ENCODE results near the gene PTPN6.

PTPN6 gene

DNA sequence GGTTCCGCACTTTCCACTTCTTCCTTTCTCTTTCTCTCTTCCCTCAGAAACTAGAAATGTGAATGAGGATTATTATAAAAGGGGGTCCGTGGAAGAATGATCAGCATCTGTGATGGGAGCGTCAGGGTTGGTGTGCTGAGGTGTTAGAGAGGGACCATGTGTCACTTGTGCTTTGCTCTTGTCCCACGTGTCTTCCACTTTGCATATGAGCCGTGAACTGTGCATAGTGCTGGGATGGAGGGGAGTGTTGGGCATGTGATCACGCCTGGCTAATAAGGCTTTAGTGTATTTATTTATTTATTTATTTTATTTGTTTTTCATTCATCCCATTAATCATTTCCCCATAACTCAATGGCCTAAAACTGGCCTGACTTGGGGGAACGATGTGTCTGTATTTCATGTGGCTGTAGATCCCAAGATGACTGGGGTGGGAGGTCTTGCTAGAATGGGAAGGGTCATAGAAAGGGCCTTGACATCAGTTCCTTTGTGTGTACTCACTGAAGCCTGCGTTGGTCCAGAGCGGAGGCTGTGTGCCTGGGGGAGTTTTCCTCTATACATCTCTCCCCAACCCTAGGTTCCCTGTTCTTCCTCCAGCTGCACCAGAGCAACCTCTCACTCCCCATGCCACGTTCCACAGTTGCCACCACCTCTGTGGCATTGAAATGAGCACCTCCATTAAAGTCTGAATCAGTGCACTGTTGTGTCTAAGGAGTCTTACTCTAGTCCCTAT, 28.0 kb upstream of the PTPN6 start:
- Histone ChIP-seq H3K27me3 (ENCODE audit: insufficient read depth, poor library complexity, severe bottlenecking) (no peaks in the 10 kb centered on the region), H3K4me3 (replicated peaks; ENCODE audit: insufficient read depth, low read length) (no peak overlapping the region), H3K27ac (replicated peaks) (no peak overlapping the region)
- TF ChIP-seq, protein P1, sequence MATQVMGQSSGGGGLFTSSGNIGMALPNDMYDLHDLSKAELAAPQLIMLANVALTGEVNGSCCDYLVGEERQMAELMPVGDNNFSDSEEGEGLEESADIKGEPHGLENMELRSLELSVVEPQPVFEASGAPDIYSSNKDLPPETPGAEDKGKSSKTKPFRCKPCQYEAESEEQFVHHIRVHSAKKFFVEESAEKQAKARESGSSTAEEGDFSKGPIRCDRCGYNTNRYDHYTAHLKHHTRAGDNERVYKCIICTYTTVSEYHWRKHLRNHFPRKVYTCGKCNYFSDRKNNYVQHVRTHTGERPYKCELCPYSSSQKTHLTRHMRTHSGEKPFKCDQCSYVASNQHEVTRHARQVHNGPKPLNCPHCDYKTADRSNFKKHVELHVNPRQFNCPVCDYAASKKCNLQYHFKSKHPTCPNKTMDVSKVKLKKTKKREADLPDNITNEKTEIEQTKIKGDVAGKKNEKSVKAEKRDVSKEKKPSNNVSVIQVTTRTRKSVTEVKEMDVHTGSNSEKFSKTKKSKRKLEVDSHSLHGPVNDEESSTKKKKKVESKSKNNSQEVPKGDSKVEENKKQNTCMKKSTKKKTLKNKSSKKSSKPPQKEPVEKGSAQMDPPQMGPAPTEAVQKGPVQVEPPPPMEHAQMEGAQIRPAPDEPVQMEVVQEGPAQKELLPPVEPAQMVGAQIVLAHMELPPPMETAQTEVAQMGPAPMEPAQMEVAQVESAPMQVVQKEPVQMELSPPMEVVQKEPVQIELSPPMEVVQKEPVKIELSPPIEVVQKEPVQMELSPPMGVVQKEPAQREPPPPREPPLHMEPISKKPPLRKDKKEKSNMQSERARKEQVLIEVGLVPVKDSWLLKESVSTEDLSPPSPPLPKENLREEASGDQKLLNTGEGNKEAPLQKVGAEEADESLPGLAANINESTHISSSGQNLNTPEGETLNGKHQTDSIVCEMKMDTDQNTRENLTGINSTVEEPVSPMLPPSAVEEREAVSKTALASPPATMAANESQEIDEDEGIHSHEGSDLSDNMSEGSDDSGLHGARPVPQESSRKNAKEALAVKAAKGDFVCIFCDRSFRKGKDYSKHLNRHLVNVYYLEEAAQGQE (IDR thresholded peaks at IDR 0.05; ENCODE audit: insufficient replicate concordance, low read depth): no peak
- TF ChIP-seq SPI1 (IDR thresholded peaks at IDR 0.05; ENCODE audit: borderline replicate concordance, low read depth) (no peak), GABPA (IDR thresholded peaks at IDR 0.05; ENCODE audit: low read depth) (no peak), POLR2AphosphoS5 (IDR thresholded peaks at IDR 0.05; ENCODE audit: low read depth) (no peak)
- TF ChIP-seq, protein P2, sequence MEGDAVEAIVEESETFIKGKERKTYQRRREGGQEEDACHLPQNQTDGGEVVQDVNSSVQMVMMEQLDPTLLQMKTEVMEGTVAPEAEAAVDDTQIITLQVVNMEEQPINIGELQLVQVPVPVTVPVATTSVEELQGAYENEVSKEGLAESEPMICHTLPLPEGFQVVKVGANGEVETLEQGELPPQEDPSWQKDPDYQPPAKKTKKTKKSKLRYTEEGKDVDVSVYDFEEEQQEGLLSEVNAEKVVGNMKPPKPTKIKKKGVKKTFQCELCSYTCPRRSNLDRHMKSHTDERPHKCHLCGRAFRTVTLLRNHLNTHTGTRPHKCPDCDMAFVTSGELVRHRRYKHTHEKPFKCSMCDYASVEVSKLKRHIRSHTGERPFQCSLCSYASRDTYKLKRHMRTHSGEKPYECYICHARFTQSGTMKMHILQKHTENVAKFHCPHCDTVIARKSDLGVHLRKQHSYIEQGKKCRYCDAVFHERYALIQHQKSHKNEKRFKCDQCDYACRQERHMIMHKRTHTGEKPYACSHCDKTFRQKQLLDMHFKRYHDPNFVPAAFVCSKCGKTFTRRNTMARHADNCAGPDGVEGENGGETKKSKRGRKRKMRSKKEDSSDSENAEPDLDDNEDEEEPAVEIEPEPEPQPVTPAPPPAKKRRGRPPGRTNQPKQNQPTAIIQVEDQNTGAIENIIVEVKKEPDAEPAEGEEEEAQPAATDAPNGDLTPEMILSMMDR (IDR thresholded peaks at IDR 0.05; ENCODE audit: insufficient read depth, low read length): no peak
- DNase-seq (ENCODE audit: low read depth in 1 of 2, low spot score in 1 of 2): no peak

DNA sequence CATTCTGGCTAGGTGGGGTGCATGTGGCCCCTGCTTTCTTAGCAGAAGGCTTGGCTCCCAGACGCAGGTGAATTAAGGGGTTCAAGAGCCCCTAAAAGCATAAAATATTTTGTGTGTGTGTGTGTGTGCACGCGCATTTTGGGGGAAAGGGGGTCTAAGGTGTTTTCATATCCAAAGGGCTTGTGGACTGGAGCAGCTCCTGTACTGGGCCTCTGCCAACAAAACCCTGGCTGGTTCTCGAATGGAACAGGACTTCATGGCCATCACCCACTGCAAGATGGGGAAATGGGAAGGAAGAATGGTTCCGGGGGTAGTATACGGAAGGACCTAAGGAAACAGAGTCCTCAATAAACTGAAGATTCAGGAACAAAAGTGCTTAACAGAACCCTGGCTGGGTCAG, 27.3 kb upstream of the PTPN6 start:
- Histone ChIP-seq H3K27ac (replicated peaks) (no peak overlapping the region), H3K27me3 (ENCODE audit: insufficient read depth, poor library complexity, severe bottlenecking) (no peaks in the 10 kb centered on the region), H3K4me3 (replicated peaks; ENCODE audit: insufficient read depth, low read length) (no peak overlapping the region)
- no peak for DNase-seq (ENCODE audit: low read depth in 1 of 2, low spot score in 1 of 2)
- TF ChIP-seq, protein P2 (IDR thresholded peaks at IDR 0.05; ENCODE audit: insufficient read depth, low read length): no peak

DNA sequence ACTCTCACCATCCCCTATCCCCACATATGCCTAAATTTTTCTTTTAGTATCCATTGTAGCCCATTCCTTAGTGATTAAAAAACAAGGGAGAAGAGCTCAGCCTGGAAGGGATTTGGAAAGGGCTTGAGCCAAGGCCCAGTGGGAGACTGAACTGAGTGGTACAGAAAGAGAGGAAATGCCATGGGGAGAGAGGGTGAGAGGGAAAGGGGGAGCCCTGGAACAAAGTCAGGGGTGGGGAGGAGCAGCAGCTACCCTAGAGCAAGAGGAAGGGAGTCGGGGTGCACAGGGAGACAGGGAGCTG, 26.0 kb upstream of the PTPN6 start:
- Histone ChIP-seq H3K27me3 (ENCODE audit: insufficient read depth, poor library complexity, severe bottlenecking) (no peaks in the 10 kb centered on the region), H3K27ac (replicated peaks) (no peak overlapping the region), H3K4me3 (replicated peaks; ENCODE audit: insufficient read depth, low read length) (no peak overlapping the region)
- TF ChIP-seq SPI1 (IDR thresholded peaks at IDR 0.05; ENCODE audit: borderline replicate concordance, low read depth) (no peak), POLR2AphosphoS5 (IDR thresholded peaks at IDR 0.05; ENCODE audit: low read depth) (no peak), GABPA (IDR thresholded peaks at IDR 0.05; ENCODE audit: low read depth) (no peak)
- TF ChIP-seq, protein P1 (IDR thresholded peaks at IDR 0.05; ENCODE audit: insufficient replicate concordance, low read depth): no peak
- TF ChIP-seq, protein P2 (IDR thresholded peaks at IDR 0.05; ENCODE audit: insufficient read depth, low read length): no peak
- no peak for DNase-seq (ENCODE audit: low read depth in 1 of 2, low spot score in 1 of 2)
